ENCODE measurements around the gene CLRN3. TPM values are rescaled to one million over a fixed set of nuclear protein-coding genes. Genes with fewer than 3 reads are reported as not detected.

The CLRN3 gene
- total and polyA plus RNA-seq, 2 experiments from 2014 or later: 21.5 to 52.8 TPM

DNA sequence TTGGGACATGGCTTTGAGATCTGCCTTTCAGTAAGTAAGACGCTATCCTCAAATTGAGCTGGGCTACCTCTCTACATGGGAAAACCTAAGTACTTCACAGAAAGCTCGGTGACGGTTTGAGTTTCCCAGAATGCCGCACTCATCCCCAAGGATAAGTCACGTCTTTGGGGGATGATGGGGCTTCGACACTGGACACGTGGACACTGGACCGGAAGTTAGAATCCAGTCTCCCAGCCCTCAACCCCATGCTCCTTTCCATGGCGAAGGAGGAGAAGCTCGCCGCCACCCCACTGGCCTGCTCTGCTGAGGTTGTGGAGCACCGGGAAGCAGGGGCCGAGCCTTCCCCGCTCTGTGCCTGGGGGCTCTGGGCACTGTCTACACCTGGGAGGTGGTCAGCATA lies 41.6 kb upstream of the CLRN3 start:
- Histone ChIP-seq H3K27me3 (no peaks in the 10 kb centered on the region), H3K9me3 (ENCODE audit: low read depth) (no peaks in the 10 kb centered on the region), H3K4me3 (no peak overlapping the region), H2AFZ (no peak overlapping the region), H3K79me2 (no peaks in the 10 kb centered on the region), H4K20me1 (ENCODE audit: insufficient read depth, poor library complexity, severe bottlenecking) (no peaks in the 10 kb centered on the region), H3K36me3 (replicated peaks; ENCODE audit: insufficient read depth, low read depth) (no peaks in the 10 kb centered on the region), H3K27ac (no peak overlapping the region), H3K4me1 (ENCODE audit: insufficient read depth) (no peaks in the 10 kb centered on the region), H3K4me2 (no peak overlapping the region), H3K9me2 (replicated peaks; ENCODE audit: insufficient read depth) (no peaks in the 10 kb centered on the region)
- TF ChIP-seq, protein P1, sequence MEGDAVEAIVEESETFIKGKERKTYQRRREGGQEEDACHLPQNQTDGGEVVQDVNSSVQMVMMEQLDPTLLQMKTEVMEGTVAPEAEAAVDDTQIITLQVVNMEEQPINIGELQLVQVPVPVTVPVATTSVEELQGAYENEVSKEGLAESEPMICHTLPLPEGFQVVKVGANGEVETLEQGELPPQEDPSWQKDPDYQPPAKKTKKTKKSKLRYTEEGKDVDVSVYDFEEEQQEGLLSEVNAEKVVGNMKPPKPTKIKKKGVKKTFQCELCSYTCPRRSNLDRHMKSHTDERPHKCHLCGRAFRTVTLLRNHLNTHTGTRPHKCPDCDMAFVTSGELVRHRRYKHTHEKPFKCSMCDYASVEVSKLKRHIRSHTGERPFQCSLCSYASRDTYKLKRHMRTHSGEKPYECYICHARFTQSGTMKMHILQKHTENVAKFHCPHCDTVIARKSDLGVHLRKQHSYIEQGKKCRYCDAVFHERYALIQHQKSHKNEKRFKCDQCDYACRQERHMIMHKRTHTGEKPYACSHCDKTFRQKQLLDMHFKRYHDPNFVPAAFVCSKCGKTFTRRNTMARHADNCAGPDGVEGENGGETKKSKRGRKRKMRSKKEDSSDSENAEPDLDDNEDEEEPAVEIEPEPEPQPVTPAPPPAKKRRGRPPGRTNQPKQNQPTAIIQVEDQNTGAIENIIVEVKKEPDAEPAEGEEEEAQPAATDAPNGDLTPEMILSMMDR (IDR thresholded peaks at IDR 0.05; ENCODE audit: poor library complexity): no peak
- TF ChIP-seq EZH2phosphoT487 (IDR thresholded peaks at IDR 0.05; ENCODE audit: low read depth, severe bottlenecking, unreplicated experiment) (no peak), EZH2 (IDR thresholded peaks at IDR 0.05; ENCODE audit: borderline replicate concordance) (no peak)
- DNase-seq (ENCODE audit: low spot score): no peak
- 90% methylated on average over 14 of the region's 14 CpGs for WGBS (ENCODE audit: low lambda C conversion rate, missing lambda C conversion rate)

- H3K9me3 ChIP-seq (ENCODE audit: low read depth): no peaks in the 10 kb centered on the region
- no peaks in the 10 kb centered on the region for H3K4me1 ChIP-seq (ENCODE audit: insufficient read depth)
- H2AFZ ChIP-seq: no peak overlapping the region
- H3K4me3 ChIP-seq: no peak overlapping the region
- DNase-seq (ENCODE audit: low spot score): no peak
- TF ChIP-seq EZH2phosphoT487 (IDR thresholded peaks at IDR 0.05; ENCODE audit: low read depth, severe bottlenecking, unreplicated experiment) (no peak), EZH2 (IDR thresholded peaks at IDR 0.05; ENCODE audit: borderline replicate concordance) (no peak)
- TF ChIP-seq, protein P1 (IDR thresholded peaks at IDR 0.05; ENCODE audit: poor library complexity): no peak
- WGBS (ENCODE audit: low lambda C conversion rate, missing lambda C conversion rate): 92% methylated on average over 5 of the region's 5 CpGs
- no peak overlapping the region for H3K4me2 ChIP-seq
- H3K36me3 ChIP-seq (replicated peaks; ENCODE audit: insufficient read depth, low read depth): no peaks in the 10 kb centered on the region
- no peaks in the 10 kb centered on the region for H4K20me1 ChIP-seq (ENCODE audit: insufficient read depth, poor library complexity, severe bottlenecking)
- no peaks in the 10 kb centered on the region for H3K27me3 ChIP-seq
- no peak overlapping the region for H3K27ac ChIP-seq
- H3K79me2 ChIP-seq: no peaks in the 10 kb centered on the region
- no peaks in the 10 kb centered on the region for H3K9me2 ChIP-seq (replicated peaks; ENCODE audit: insufficient read depth)
Observed at GRCh38 chr10:127933271-127933670, 40.5 kb upstream of the CLRN3 start.

- 83% methylated on average over 15 of the region's 15 CpGs for WGBS (ENCODE audit: low lambda C conversion rate, missing lambda C conversion rate)
- TF ChIP-seq EZH2 (IDR thresholded peaks at IDR 0.05; ENCODE audit: borderline replicate concordance) (no peak), EZH2phosphoT487 (IDR thresholded peaks at IDR 0.05; ENCODE audit: low read depth, severe bottlenecking, unreplicated experiment) (no peak)
- TF ChIP-seq, protein P1 (IDR thresholded peaks at IDR 0.05; ENCODE audit: poor library complexity): no peak
Observed at GRCh38 chr10:127932521-127933270, 40.0 kb upstream of the CLRN3 start.

More at GRCh38 chr10:127932521-127933270, 40.0 kb upstream of the CLRN3 start:
- Histone ChIP-seq H3K27ac (no peak overlapping the region), H3K4me1 (ENCODE audit: insufficient read depth) (no peaks in the 10 kb centered on the region), H3K79me2 (no peaks in the 10 kb centered on the region), H3K9me3 (ENCODE audit: low read depth) (no peaks in the 10 kb centered on the region), H3K4me3 (no peak overlapping the region), H4K20me1 (ENCODE audit: insufficient read depth, poor library complexity, severe bottlenecking) (no peaks in the 10 kb centered on the region), H2AFZ (no peak overlapping the region), H3K4me2 (no peak overlapping the region), H3K27me3 (no peaks in the 10 kb centered on the region), H3K9me2 (replicated peaks; ENCODE audit: insufficient read depth) (no peaks in the 10 kb centered on the region), H3K36me3 (replicated peaks; ENCODE audit: insufficient read depth, low read depth) (no peaks in the 10 kb centered on the region)
- DNase-seq (ENCODE audit: low spot score): no peak
